Skeletal muscle cell (primary cell): Measurements from ENCODE around the gene KRTAP26-1.

ENCODE experiments used
- DNase-seq: peaks from one replicate; pipeline ENCODE4 v3.0.0-alpha.2; 2010; ENCODE audit warnings: low read depth
- H3K4me3 ChIP-seq: 2 replicates; pipeline ENCODE4 v1.5.1; 2011; ENCODE audit warnings: low read depth, mild to moderate bottlenecking, control low read depth, low read length, moderate library complexity

The KRTAP26-1 gene

DNA sequence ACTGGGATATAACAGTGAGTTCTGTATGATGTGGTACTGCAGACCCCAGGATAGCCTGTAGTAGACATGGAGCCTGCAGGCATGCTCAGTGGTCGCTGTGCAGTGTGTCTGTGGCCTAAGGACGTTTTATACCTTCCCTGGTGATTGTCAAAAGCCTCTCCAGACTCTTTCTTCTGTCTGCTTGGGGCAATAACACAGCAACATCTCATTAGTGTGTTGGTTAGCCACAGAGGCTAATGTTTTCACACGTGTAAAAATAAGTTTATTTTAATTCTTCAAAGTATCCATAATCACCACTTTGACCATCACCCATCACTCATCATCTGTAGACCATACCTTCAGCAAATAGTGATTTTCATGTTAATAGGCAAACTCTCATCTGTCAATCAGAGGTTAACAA is 37.3 kb downstream of the KRTAP26-1 start, which contains the start of gene KRTAP24-1:
Gene KRTAP24-1, minus strand, starts transcription at position 101 of the 400 bp plus-strand sequence. Its CDS starts 18 bp downstream, at position 83.
- H3K4me3 ChIP-seq: no peak within 1 kb of the TSS
- DNase-seq: no peak

DNA sequence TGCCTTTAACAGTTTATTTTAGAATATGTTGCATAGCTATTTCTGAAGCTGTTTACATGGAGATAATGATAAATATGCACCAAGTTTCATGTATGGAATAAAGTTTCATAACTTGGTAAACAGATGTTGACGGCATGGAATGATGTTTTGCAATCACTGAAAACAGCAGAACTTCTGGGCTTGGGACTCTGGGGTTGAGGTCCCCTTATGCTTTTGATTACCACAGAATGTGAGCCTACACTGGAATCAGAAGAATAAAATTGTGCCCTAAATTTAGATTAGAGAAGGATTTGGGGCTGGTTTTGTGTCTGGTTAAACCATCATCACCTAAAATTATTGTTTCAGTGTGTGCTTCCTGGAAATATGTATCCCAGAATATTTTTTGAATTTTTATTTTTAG is 48.5 kb downstream of the KRTAP26-1 start:
- DNase-seq: no peak
- H3K4me3 ChIP-seq: no peak overlapping the region

DNA sequence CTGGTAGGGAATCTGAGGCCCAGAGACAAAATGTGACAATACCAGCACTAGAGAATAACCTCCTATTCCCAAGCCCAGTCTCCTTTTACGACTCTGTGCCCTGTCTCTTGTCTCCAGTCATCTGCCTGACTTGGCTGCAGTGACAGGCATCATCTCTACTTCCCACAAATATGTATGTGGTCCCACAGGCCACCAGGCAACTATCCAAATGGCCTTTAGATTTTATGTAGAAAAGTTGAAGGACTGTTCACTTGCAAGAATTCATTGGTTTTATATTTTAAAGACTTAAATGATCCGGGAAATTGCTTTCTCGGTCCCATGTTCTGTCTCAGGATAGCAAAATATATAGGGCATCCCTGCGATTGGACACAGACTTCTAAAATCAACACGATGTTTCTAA is 49.0 kb downstream of the KRTAP26-1 start:
- H3K4me3 ChIP-seq: no peak overlapping the region
- no peak for DNase-seq

DNA sequence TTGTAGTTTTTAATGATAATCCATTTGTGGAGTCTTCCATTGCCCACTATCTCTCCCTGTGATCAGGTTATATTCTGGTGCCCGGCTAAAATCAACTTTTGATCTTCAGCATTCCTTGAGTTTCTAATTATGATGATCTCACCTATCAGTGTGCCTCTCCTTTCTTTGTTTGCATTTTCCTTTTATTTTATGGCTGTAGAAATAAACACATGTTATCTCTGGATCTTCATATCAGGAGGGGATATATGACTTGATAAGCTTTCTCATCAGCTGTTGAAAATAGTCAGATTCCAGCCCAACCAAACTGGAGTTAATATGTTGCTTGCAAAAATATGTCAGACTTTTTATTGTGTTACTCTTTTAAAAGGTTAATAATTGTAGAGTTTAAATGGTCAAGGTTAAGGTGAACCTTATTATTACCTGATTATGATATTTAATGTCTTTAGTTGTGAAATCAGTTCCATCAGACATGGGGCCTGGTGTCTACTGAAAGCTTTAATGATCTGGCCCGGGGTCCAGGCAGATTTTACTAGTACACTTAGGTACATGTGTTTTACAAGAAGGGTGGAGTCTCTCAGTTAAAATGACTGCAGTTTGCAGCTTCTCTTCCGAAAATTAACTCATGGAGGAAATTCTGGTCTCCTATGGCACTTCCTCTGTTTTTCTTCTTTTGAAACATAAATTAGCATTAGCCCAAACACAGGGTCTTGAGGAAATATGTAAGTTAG is 50.1 kb downstream of the KRTAP26-1 start:
- no peak overlapping the region for H3K4me3 ChIP-seq
- no peak for DNase-seq
